HepG2 (cell line): ENCODE measurements around the gene EPG5. TPM values are rescaled to one million over a fixed set of nuclear protein-coding genes. Genes with fewer than 3 reads are reported as not detected.

Source experiments
- CBFB ChIP-seq: sonication (generic); formaldehyde crosslinking; IDR thresholded peaks from 2 replicates; pipeline ENCODE4 v1.4.0; 2020; ENCODE audit warnings: missing genetic modification reagents
- HDAC6 ChIP-seq: fragments of 200-600 bp; sonication (generic); IDR thresholded peaks from 2 replicates; pipeline ENCODE4 v1.7.0; 2017; ENCODE audit warnings: mild to moderate bottlenecking, antibody characterized with exemption, low read length, low read depth
- HOXA3 ChIP-seq: sonication (generic); formaldehyde crosslinking; IDR thresholded peaks from 2 replicates; pipeline ENCODE4 v1.5.0; 2020; ENCODE audit warnings: missing genetic modification reagents
- KDM5B ChIP-seq: sonication (generic); formaldehyde crosslinking; IDR thresholded peaks from 2 replicates; pipeline ENCODE4 v1.4.0; 2020; ENCODE audit warnings: missing genetic modification reagents, mild to moderate bottlenecking, borderline replicate concordance
- PCBP2 ChIP-seq: fragments of 200-400 bp; formaldehyde crosslinking; optimal IDR thresholded peaks from 2 replicates; pipeline ENCODE3; 2018; ENCODE audit warnings: low read length, low read depth; ENCODE audit not compliant: poor library complexity, severe bottlenecking
- RNF219 ChIP-seq: sonication (generic); formaldehyde crosslinking; IDR thresholded peaks from 2 replicates; pipeline ENCODE4 v1.5.0; 2020; ENCODE audit warnings: mild to moderate bottlenecking, missing genetic modification reagents
- SNRNP70 ChIP-seq: fragments of 200-400 bp; formaldehyde crosslinking; IDR thresholded peaks from 2 replicates; pipeline ENCODE4 v1.6.1; 2017; ENCODE audit warnings: mild to moderate bottlenecking, low read depth, low read length, moderate library complexity
- TMF1 ChIP-seq: sonication (generic); formaldehyde crosslinking; IDR thresholded peaks from 2 replicates; pipeline ENCODE4 v1.8.1; 2022; ENCODE audit warnings: low read depth, missing genetic modification reagents
- ZBTB3 ChIP-seq: sonication (generic); formaldehyde crosslinking; IDR thresholded peaks from 2 replicates; pipeline ENCODE4 v1.4.0; 2020; ENCODE audit warnings: low read depth, mild to moderate bottlenecking, moderate library complexity, missing genetic modification reagents, borderline replicate concordance
- ZBTB37 ChIP-seq: sonication (generic); formaldehyde crosslinking; IDR thresholded peaks from 2 replicates; pipeline ENCODE4 v1.4.0; 2020; ENCODE audit warnings: mild to moderate bottlenecking, missing genetic modification reagents
- ZBTB4 ChIP-seq: sonication (generic); formaldehyde crosslinking; IDR thresholded peaks from 2 replicates; pipeline ENCODE4 v1.4.0; 2020; ENCODE audit warnings: missing genetic modification reagents, mild to moderate bottlenecking, borderline replicate concordance
- ZKSCAN5 ChIP-seq: sonication (generic); formaldehyde crosslinking; IDR thresholded peaks from 2 replicates; pipeline ENCODE4 v1.5.1; 2020; ENCODE audit warnings: mild to moderate bottlenecking, missing genetic modification reagents
- ZNF280D ChIP-seq: sonication (generic); formaldehyde crosslinking; IDR thresholded peaks from 2 replicates; pipeline ENCODE4 v1.5.1; 2020; ENCODE audit warnings: mild to moderate bottlenecking, missing genetic modification reagents
- ZNF770 ChIP-seq: sonication (generic); formaldehyde crosslinking; IDR thresholded peaks from 2 replicates; pipeline ENCODE4 v1.5.0; 2020; ENCODE audit warnings: mild to moderate bottlenecking, missing genetic modification reagents
- ZNF777 ChIP-seq: sonication (generic); formaldehyde crosslinking; IDR thresholded peaks from 2 replicates; pipeline ENCODE4 v1.4.0; 2020; ENCODE audit warnings: missing genetic modification reagents
- ZNF879 ChIP-seq: sonication (generic); formaldehyde crosslinking; IDR thresholded peaks from 2 replicates; pipeline ENCODE4 v1.8.1; 2023; ENCODE audit warnings: missing genetic modification reagents
- polyA plus RNA-seq, 8 experiments: library from polyadenylated mRNA; depleted of rRNA in 3 of 8; stranded (reverse) in 7 of 8; unstranded in 1 of 8; fragments of >200 nt; fragmentation: Illumina TruSeq in 4 of 8; extraction: Trizol in 4 of 8; gene quantifications; 2 replicates each; pipeline versions ENCODE4 v1.2.1 to v1.2.3, GENCODE V29; 2011 to 2016; ENCODE audit warnings: low read depth in 4 of 8, missing spikeins in 1 of 8, mixed read lengths in 1 of 8; ENCODE audit not compliant: insufficient read depth in 1 of 8
- total RNA-seq, 5 experiments: library from RNA; depleted of rRNA; stranded (reverse); fragments of >200 nt; fragmentation: Illumina TruSeq; extraction: Trizol; gene quantifications; 2 replicates each; pipeline ENCODE4 v1.2.3, GENCODE V29; 2016; ENCODE audit warnings: low read depth in 1 of 5

The EPG5 gene
- total and polyA plus RNA-seq, 2 of the 13 experiments (the other 11 are each of a cell fraction or from before 2014, with no cell fraction given), result 6.7 to 9.3 TPM

GRCh38 chr18:45967007-45967706 is at the start of gene EPG5 (continued):
- TF ChIP-seq ZBTB37 (CRISPR knock-in tag) (no peak), ZNF770 (no peak; the same call in none of the 2 replicates), HOXA3 (CRISPR knock-in tag) (peak; percentile 77), TMF1 (CRISPR knock-in tag) (no peak), ZNF777 (CRISPR knock-in tag) (no peak), ZNF879 (CRISPR knock-in tag) (no peak), ZBTB3 (CRISPR knock-in tag) (no peak), PCBP2 (no peak), RNF219 (CRISPR knock-in tag) (no peak), HDAC6 (no peak), KDM5B (CRISPR knock-in tag) (peak; percentile 83; the same call in 1 of the 2 replicates), ZBTB4 (no peak), SNRNP70 (no peak), CBFB (CRISPR knock-in tag) (0 out of 2 replicates have a peak, but pooled peaks have one; percentile 29), ZKSCAN5 (CRISPR knock-in tag) (no peak), ZNF280D (no peak)
